Neural crest cell (in vitro differentiated cells): ENCODE data around the gene ATP6AP1. TPM values are rescaled to one million over a fixed set of nuclear protein-coding genes. Genes with fewer than 3 reads are reported as not detected.
A peak's percentile ranks its signal among the peaks of the same experiment; 100 is the strongest.

ENCODE experiments used
- DNase-seq: peaks from one replicate; pipeline ENCODE4 v3.0.0; 2021; ENCODE audit warnings: low read depth, mixed read lengths, low spot score
- H3K27ac Mint-ChIP-seq: one replicate; pipeline ENCODE4 v1.8.0; 2021; ENCODE audit warnings: mild to moderate bottlenecking, mixed read lengths; ENCODE audit not compliant: unreplicated experiment
- H3K27me3 Mint-ChIP-seq: 2 replicates; pipeline ENCODE4 v1.8.0; 2021; ENCODE audit warnings: low read depth, mild to moderate bottlenecking, mixed read lengths
- H3K36me3 Mint-ChIP-seq: 2 replicates; pipeline ENCODE4 v1.8.0; 2021; ENCODE audit warnings: low read depth, mild to moderate bottlenecking, mixed read lengths
- H3K4me1 Mint-ChIP-seq: 2 replicates; pipeline ENCODE4 v1.8.0; 2021; ENCODE audit warnings: mixed read lengths
- H3K4me3 Mint-ChIP-seq: one replicate; pipeline ENCODE4 v1.8.0; 2021; ENCODE audit warnings: mild to moderate bottlenecking, mixed read lengths
- H3K9me3 Mint-ChIP-seq: 2 replicates; pipeline ENCODE4 v1.8.0; 2021; ENCODE audit warnings: mixed read lengths
- microRNA-seq: library from miRNA; unstranded; fragments of <30 nt; microRNA quantifications from one replicate; pipeline ENCODE4, GENCODE V29; 2020
- total RNA-seq: library from RNA; stranded (reverse); gene quantifications from 2 replicates; pipeline ENCODE4 v1.2.1, GENCODE V29; 2021
- TF ChIP-seq, protein P1 (sequence below): fragments of 200-600 bp; sonication (generic); conservative IDR thresholded peaks from 2 replicates; pipeline ENCODE4 v1.5.0; 2021; ENCODE audit warnings: antibody characterized with exemption, mild to moderate bottlenecking

ATP6AP1 gene
- total RNA-seq, 1 donor from 2014 or later, result 79.8 TPM

DNA sequence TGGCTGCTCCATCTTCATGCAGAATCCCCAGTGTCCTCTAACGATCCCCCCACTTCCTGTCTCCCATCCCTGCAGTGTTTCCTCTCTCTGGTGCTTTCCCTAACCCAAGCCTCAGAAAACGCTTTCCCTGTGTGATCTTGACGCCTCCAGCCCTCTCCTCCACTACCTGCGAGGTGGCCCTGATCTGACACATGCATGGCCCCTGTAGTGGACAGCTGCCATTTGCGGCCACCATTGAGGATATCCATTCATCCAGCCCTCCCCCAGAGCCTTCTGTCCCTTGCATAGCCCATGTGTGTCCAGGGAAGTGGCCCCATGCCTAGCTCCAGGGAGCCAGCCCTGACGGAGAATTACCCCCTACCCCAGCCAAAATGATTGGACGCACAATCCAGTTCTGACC lies 54.8 kb downstream of the ATP6AP1 start:
- H3K27ac Mint-ChIP-seq, result no peak overlapping the region
- H3K27me3 Mint-ChIP-seq, result no peaks in the 10 kb centered on the region
- TF ChIP-seq, protein P1, sequence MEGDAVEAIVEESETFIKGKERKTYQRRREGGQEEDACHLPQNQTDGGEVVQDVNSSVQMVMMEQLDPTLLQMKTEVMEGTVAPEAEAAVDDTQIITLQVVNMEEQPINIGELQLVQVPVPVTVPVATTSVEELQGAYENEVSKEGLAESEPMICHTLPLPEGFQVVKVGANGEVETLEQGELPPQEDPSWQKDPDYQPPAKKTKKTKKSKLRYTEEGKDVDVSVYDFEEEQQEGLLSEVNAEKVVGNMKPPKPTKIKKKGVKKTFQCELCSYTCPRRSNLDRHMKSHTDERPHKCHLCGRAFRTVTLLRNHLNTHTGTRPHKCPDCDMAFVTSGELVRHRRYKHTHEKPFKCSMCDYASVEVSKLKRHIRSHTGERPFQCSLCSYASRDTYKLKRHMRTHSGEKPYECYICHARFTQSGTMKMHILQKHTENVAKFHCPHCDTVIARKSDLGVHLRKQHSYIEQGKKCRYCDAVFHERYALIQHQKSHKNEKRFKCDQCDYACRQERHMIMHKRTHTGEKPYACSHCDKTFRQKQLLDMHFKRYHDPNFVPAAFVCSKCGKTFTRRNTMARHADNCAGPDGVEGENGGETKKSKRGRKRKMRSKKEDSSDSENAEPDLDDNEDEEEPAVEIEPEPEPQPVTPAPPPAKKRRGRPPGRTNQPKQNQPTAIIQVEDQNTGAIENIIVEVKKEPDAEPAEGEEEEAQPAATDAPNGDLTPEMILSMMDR, result no peak
- no peaks in the 10 kb centered on the region for H3K9me3 Mint-ChIP-seq
- H3K4me1 Mint-ChIP-seq, result no peaks in the 10 kb centered on the region
- H3K4me3 Mint-ChIP-seq, result peak overlapping the region; percentile 44
- H3K36me3 Mint-ChIP-seq, result peaks cover 14% of the 10 kb centered on the region
- no peak for DNase-seq

DNA sequence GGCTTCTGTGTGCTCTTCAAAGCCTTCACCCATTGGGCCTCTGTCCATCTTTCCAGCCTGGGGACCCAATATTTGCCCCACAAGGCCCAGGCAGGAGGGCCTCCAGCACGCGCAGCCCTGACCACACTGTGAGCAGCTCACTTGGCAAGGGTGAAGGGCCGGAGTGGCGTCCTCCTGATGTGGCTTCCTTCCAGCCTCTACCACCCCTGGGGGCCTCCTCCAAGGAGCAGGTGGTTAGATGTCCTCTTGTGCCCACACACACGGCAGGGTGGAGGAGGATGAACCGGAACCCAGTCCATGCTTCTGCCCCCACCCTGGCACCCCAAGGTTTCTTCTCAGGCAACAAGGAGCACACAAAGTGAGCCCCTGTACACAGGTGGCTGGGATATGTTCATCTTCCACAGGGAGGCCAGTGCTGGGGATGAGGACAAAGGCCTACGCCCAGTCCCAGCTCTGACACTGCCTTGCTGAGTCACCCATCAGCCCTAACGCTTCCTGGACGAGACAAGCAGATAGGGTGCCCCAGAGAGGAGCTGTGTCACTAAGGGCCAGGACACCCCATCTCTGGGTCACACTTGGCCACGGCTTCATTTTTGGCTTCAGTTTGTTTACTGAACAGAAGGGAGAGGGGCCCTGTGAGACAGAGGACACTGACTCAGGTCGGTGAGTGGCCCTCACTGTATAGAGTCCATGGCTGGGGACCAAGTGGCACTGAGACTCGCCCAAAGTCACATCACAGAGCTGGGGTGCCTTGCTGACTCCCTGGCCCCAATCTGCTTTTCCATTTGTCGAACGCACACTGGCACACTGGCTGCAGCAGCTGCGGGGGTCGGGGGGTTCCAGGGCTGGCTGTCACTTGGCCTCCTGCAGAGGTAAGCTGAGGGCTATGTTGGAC lies 56.0 kb downstream of the ATP6AP1 start:
- Mint-ChIP-seq H3K4me1 (peaks cover under 1% of the 10 kb centered on the region), H3K27ac (no peak overlapping the region), H3K9me3 (no peaks in the 10 kb centered on the region), H3K27me3 (no peaks in the 10 kb centered on the region), H3K36me3 (peaks cover 14% of the 10 kb centered on the region), H3K4me3 (peak overlapping the region; percentile 9)
- no peak for DNase-seq
- TF ChIP-seq, protein P1, result no peak

DNA sequence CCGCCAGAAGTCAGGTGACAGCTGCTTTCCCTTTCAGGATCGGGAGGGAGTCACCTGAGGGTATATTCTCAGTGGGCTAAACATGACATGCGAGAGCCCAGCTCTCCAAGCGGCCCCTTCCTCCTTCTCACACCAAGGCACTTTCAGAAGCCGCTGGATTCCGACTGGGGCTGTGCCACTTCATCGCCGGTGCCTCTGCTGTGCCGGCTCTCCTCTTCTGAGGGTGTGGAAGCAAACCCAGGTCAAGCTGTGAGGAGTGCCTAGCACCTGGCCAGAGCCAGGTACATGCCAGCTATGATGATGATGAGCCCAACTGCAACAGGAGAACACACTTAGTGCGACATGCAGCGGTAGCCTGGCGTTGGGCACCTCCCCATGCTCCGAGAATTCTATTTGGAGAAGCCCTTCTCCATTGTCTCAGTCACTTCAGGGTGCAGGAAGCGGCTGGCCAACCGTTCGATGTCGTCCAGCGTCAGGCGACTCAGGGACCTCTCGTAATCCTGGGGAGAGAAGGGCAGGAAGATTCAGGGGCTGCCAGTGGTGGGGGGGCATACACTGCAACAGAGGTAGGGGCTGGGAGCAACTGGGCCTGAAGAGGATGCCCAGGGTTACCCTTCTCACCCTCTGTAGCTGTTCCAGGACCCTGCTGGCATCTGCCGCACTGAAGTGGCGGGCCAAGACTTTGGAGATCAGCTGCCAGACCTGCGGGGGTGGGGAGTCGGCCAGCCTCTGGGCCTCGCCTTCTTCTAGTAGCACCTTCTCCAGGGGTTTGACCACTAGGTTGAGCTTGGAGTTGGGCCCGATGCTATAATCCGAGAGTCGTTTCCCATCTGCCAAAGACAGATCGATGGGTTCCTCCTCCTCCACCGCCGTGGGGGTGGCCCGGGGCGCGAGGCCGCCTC lies 56.9 kb downstream of the ATP6AP1 start:
- no peak overlapping the region for H3K27ac Mint-ChIP-seq
- TF ChIP-seq, protein P1, result no peak
- H3K9me3 Mint-ChIP-seq, result no peaks in the 10 kb centered on the region

DNA sequence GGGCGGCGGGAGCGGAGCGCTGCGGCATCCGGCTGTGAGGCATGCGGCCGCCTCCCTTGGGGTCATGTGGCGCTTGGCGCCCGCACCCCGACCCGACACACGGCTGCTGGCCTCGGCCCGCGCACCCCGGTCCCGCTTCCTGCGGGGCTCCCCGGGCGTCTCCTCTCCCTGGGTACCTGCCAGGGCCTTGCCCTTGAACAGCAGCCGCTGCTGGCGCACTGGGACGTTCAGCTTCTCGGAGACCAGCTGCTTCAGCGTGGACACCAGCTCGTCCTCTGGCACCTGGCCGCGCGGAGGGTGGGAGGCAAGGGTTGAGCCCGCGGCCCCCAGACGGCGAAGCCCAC lies 57.5 kb downstream of the ATP6AP1 start:
- TF ChIP-seq, protein P1, result no peak
- Mint-ChIP-seq H3K9me3 (no peaks in the 10 kb centered on the region), H3K36me3 (peaks cover 14% of the 10 kb centered on the region), H3K4me3 (no peak overlapping the region), H3K27ac (no peak overlapping the region), H3K4me1 (peaks cover 6% of the 10 kb centered on the region), H3K27me3 (no peaks in the 10 kb centered on the region)
- DNase-seq, result no peak

More for the DNA sequence above, 56.9 kb downstream of the ATP6AP1 start:
- Mint-ChIP-seq H3K36me3 (peaks cover 14% of the 10 kb centered on the region), H3K27me3 (no peaks in the 10 kb centered on the region), H3K4me3 (peak overlapping the region; percentile 66), H3K4me1 (peaks cover 6% of the 10 kb centered on the region)
- no peak for DNase-seq

Small RNAs within 50 kb of the gene (microRNA-seq; reads per million reads assigned to microRNA genes)
- 11.8 reads per million, percentile 23 among the genes with 10 or more reads in this experiment for gene MIR6858

Other genes with a start within 250 kb of the ATP6AP1 start
- gene OPN1MW, start 246.1 kb upstream of the ATP6AP1 start, total RNA-seq, result not detected in 2 replicates
- not detected in 2 replicates for gene OPN1MW2, start 208.9 kb upstream of the ATP6AP1 start, total RNA-seq
- gene OPN1MW3, start 171.1 kb upstream of the ATP6AP1 start, total RNA-seq, result not detected in 2 replicates
- not detected in 2 replicates for gene TEX28, start 133.6 kb upstream of the ATP6AP1 start, total RNA-seq
- 0.91 and 1.1 TPM in 2 replicates for gene TKTL1, start 132.9 kb upstream of the ATP6AP1 start, total RNA-seq
- gene FLNA, start 54.0 kb upstream of the ATP6AP1 start, total RNA-seq, result 786 and 809 TPM in 2 replicates
- gene EMD, start 49.4 kb upstream of the ATP6AP1 start, total RNA-seq, result 54.3 and 56.8 TPM in 2 replicates
- 2,853 and 2,857 TPM in 2 replicates for gene RPL10, start 30.3 kb upstream of the ATP6AP1 start, total RNA-seq
- 9.3 and 11.5 TPM in 2 replicates for gene DNASE1L1, start 19.4 kb upstream of the ATP6AP1 start, total RNA-seq
- gene TAFAZZIN, start 17.1 kb upstream of the ATP6AP1 start, total RNA-seq, result 45.7 and 47.1 TPM in 2 replicates
- 206 and 210 TPM in 2 replicates for gene GDI1, start 8.5 kb downstream of the ATP6AP1 start, total RNA-seq
- gene FAM50A, start 15.5 kb downstream of the ATP6AP1 start, total RNA-seq, result 68.8 and 69.0 TPM in 2 replicates
- gene PLXNA3, start 29.6 kb downstream of the ATP6AP1 start, total RNA-seq, result 74.1 and 75.1 TPM in 2 replicates
- gene LAGE3, start 50.6 kb downstream of the ATP6AP1 start, total RNA-seq, result 20.7 and 22.6 TPM in 2 replicates
- gene UBL4A, start 57.9 kb downstream of the ATP6AP1 start, total RNA-seq, result 39.2 and 39.5 TPM in 2 replicates
- 7.8 TPM in 2 replicates for gene SLC10A3, start 62.0 kb downstream of the ATP6AP1 start, total RNA-seq
- 25.8 and 29.9 TPM in 2 replicates for gene FAM3A, start 87.6 kb downstream of the ATP6AP1 start, total RNA-seq
- gene G6PD, start 118.2 kb downstream of the ATP6AP1 start, total RNA-seq, result 84.4 and 93.9 TPM in 2 replicates
- 20.3 and 21.3 TPM in 2 replicates for gene IKBKG, start 118.9 kb downstream of the ATP6AP1 start, total RNA-seq
- gene CTAG1A, start 156.5 kb downstream of the ATP6AP1 start, total RNA-seq, result not detected in 2 replicates
- not detected in 2 replicates for gene CTAG1B, start 190.6 kb downstream of the ATP6AP1 start, total RNA-seq
- gene CTAG2, start 224.9 kb downstream of the ATP6AP1 start, total RNA-seq, result not detected in 2 replicates